HCT116 (cell line): ENCODE measurements around the gene STRIP1. TPM values are rescaled to one million over a fixed set of nuclear protein-coding genes. Genes with fewer than 3 reads are reported as not detected.
A peak's percentile ranks its signal among the peaks of the same experiment; 100 is the strongest.

Experiments
- ATAC-seq: fragments of 200-7000 bp; cut with Tn5 transposase; 2 replicates; pipeline ENCODE4 v1.9.1; 2020; ENCODE audit warnings: mild to moderate bottlenecking, moderate library complexity
- BruUV-seq: library from RNA; stranded (reverse); fragments of 400-500 nt; replicated peaks from 2 replicates; lab custom pipeline; 2021; lab: Mats Ljungman, UMichigan
- CTCF ChIA-PET: fragments of 300-600 bp; sonication (Branson Sonifier 250); formaldehyde crosslinking; loops from one replicate; lab custom pipeline; 2021; ENCODE audit warnings: antibody characterized with exemption; lab: Charles Lee
- POLR2A ChIA-PET: fragments of 300-600, 350-600 bp; sonication (Branson Sonifier 250); formaldehyde crosslinking; loops from one replicate; lab custom pipeline; 2021; ENCODE audit warnings: antibody characterized with exemption; lab: Charles Lee
- RAD21 ChIA-PET, 2 experiments: fragments of 300-600 bp; sonication (Branson Sonifier 250); formaldehyde crosslinking; loops; one replicate each; lab custom pipeline; 2023; ENCODE audit warnings: low total read pairs in 2 of 2; ENCODE audit not compliant: uncharacterized antibody in 2 of 2, unreplicated experiment in 2 of 2, low non-redundant PET in 1 of 2; lab: Charles Lee
- DNase-seq: peaks from one replicate; pipeline ENCODE4 v3.0.0-alpha.2; 2010; ENCODE audit warnings: low read depth, low spot score
- H2AFZ ChIP-seq: fragments of 200-600 bp; shearing (Covaris generic), sonication (generic); 2 replicates; pipeline ENCODE4 v1.6.1; 2017; ENCODE audit warnings: low read depth, mixed run types, mixed read lengths, antibody characterized with exemption, low read length; ENCODE audit not compliant: poor library complexity, severe bottlenecking
- H3K27ac ChIP-seq: 2 replicates; pipeline ENCODE4 v1.5.1; 2012; ENCODE audit warnings: low read depth, low read length
- H3K27me3 ChIP-seq: fragments of 200-600 bp; sonication (generic); 2 replicates; pipeline ENCODE4 v1.6.1; 2016; ENCODE audit warnings: mixed run types, low read length, mixed read lengths; ENCODE audit not compliant: insufficient read depth
- H3K36me3 ChIP-seq, 2 experiments: fragments of 200-500 bp in 1 of 2; fragments of 200-600 bp in 1 of 2; sonication (Bioruptor generic) in 1 of 2; sonication (generic) in 1 of 2; 2 replicates each; pipeline versions ENCODE4 v1.5.1 to v1.6.1; 2014 to 2016; ENCODE audit warnings: low read length in 2 of 2, inconsistent platforms in 1 of 2, mixed read lengths in 1 of 2, mixed run types in 1 of 2; ENCODE audit not compliant: insufficient read depth in 2 of 2, control insufficient read depth in 1 of 2
- H3K4me1 ChIP-seq, 2 experiments: fragments of 200-600 bp in 1 of 2; sonication (generic) in 1 of 2; 2 replicates each; pipeline versions ENCODE4 v1.5.1 to v1.6.1; 2012 to 2017; ENCODE audit warnings: low read length in 2 of 2, inconsistent platforms in 1 of 2, mild to moderate bottlenecking in 1 of 2, mixed read lengths in 1 of 2, mixed run types in 1 of 2, moderate library complexity in 1 of 2; ENCODE audit not compliant: insufficient read depth in 2 of 2, control insufficient read depth in 1 of 2
- H3K4me2 ChIP-seq: fragments of 200-600 bp; sonication (generic); 2 replicates; pipeline ENCODE4 v1.6.1; 2017; ENCODE audit warnings: mixed run types, low read length, mixed read lengths
- H3K4me3 ChIP-seq, 2 experiments: fragments of 200-600 bp in 1 of 2; sonication (generic) in 1 of 2; replicated peaks in 1 of 2; 2 replicates each; pipeline ENCODE4 v1.5.1; 2011 to 2016; ENCODE audit warnings: low read length in 2 of 2, control low read depth in 1 of 2, low read depth in 1 of 2, mild to moderate bottlenecking in 1 of 2, mixed read lengths in 1 of 2, mixed run types in 1 of 2
- H3K79me2 ChIP-seq: fragments of 200-600 bp; sonication (generic); 2 replicates; pipeline ENCODE4 v1.6.1; 2017; ENCODE audit warnings: mild to moderate bottlenecking, mixed run types, low read length, moderate library complexity, mixed read lengths; ENCODE audit not compliant: insufficient read depth
- H3K9ac ChIP-seq: fragments of 200-600 bp; sonication (generic); 2 replicates; pipeline ENCODE4 v1.6.1; 2016; ENCODE audit warnings: low read length, mixed read lengths
- H3K9me2 ChIP-seq: fragments of 200-600 bp; sonication (generic), shearing (Covaris generic); 2 replicates; pipeline ENCODE4 v1.6.1; 2017; ENCODE audit warnings: mixed run types, mild to moderate bottlenecking, moderate library complexity; ENCODE audit not compliant: insufficient read depth
- H3K9me3 ChIP-seq, 2 experiments: fragments of 200-500 bp in 1 of 2; fragments of 200-600 bp in 1 of 2; sonication (Bioruptor generic) in 1 of 2; sonication (generic) in 1 of 2; 2 replicates each; pipeline ENCODE4 v1.6.1; 2014 to 2017; ENCODE audit warnings: low read length in 2 of 2, mixed read lengths in 2 of 2, inconsistent platforms in 1 of 2, low read depth in 1 of 2, mild to moderate bottlenecking in 1 of 2, mixed run types in 1 of 2, moderate library complexity in 1 of 2; ENCODE audit not compliant: control insufficient read depth in 1 of 2, insufficient read depth in 1 of 2
- H4K20me1 ChIP-seq: fragments of 200-600 bp; sonication (generic), shearing (Covaris generic); 2 replicates; pipeline ENCODE4 v1.6.1; 2017; ENCODE audit warnings: mixed run types, mild to moderate bottlenecking, moderate library complexity; ENCODE audit not compliant: insufficient read depth
- CBX3 ChIP-seq: IDR thresholded peaks from 2 replicates; pipeline ENCODE4 v1.6.1; 2012; ENCODE audit warnings: low read depth
- CEBPB ChIP-seq: IDR thresholded peaks from 2 replicates; pipeline ENCODE4 v1.6.1; 2012; ENCODE audit warnings: low read depth
- CTCF ChIP-seq, 3 experiments: fragments of 200-600 bp in 1 of 3; sonication (generic) in 1 of 3; IDR thresholded peaks in 2 of 3; conservative IDR thresholded peaks in 1 of 3; 2 replicates each; pipeline ENCODE4 v1.5.1; 2012 to 2017; ENCODE audit warnings: low read depth in 2 of 3, low read length in 2 of 3, antibody characterized with exemption in 1 of 3, borderline replicate concordance in 1 of 3, control low read depth in 1 of 3, mild to moderate bottlenecking in 1 of 3, mixed read lengths in 1 of 3, mixed run types in 1 of 3, moderate library complexity in 1 of 3; ENCODE audit not compliant: insufficient read depth in 1 of 3
- EGR1 ChIP-seq: IDR thresholded peaks from 2 replicates; pipeline ENCODE4 v1.6.1; 2012; ENCODE audit warnings: low read depth
- ELF1 ChIP-seq: IDR thresholded peaks from 2 replicates; pipeline ENCODE4 v1.6.1; 2012; ENCODE audit warnings: low read depth, borderline replicate concordance
- EZH2 ChIP-seq: fragments of 200-600 bp; sonication (generic); IDR thresholded peaks from 2 replicates; pipeline ENCODE4 v1.6.1; 2017; ENCODE audit warnings: antibody characterized with exemption, mixed run types
- EZH2phosphoT487 ChIP-seq: fragments of 200-600 bp; IDR thresholded peaks from 2 replicates; pipeline ENCODE4 v1.6.1; 2018; ENCODE audit warnings: antibody characterized with exemption, borderline replicate concordance
- FOSL1 ChIP-seq: IDR thresholded peaks from 2 replicates; pipeline ENCODE4 v1.6.1; 2012; ENCODE audit warnings: low read depth
- JUND ChIP-seq: IDR thresholded peaks from 2 replicates; pipeline ENCODE4 v1.6.1; 2012
- MAX ChIP-seq: IDR thresholded peaks from 2 replicates; pipeline ENCODE4 v1.6.1; 2012
- POLR2A ChIP-seq: IDR thresholded peaks from 2 replicates; pipeline ENCODE4 v1.7.0; 2011; ENCODE audit warnings: borderline replicate concordance; ENCODE audit not compliant: insufficient read depth, insufficient read length; ENCODE audit errors: extremely low read depth
- POLR2AphosphoS5 ChIP-seq: IDR thresholded peaks from 2 replicates; pipeline ENCODE4 v1.6.1; 2011; ENCODE audit warnings: mild to moderate bottlenecking, low read depth, low read length, moderate library complexity
- RAD21 ChIP-seq: IDR thresholded peaks from 2 replicates; pipeline ENCODE4 v1.6.1; 2012; ENCODE audit warnings: low read depth, mild to moderate bottlenecking
- REST ChIP-seq: IDR thresholded peaks from 2 replicates; pipeline ENCODE4 v1.6.1; 2012; ENCODE audit warnings: low read depth
- SIN3A ChIP-seq: IDR thresholded peaks from 2 replicates; pipeline ENCODE4 v1.6.1; 2012; ENCODE audit warnings: low read depth
- SRF ChIP-seq: IDR thresholded peaks from 2 replicates; pipeline ENCODE4 v1.6.1; 2012; ENCODE audit warnings: low read depth
- ZFX ChIP-seq: fragments of 450-650 bp; IDR thresholded peaks from 2 replicates; pipeline ENCODE4 v1.6.1; 2017
- intact Hi-C: fragments of 100-400 bp; cut with micrococcal nuclease; formaldehyde crosslinking; loops from 2 replicates; pipeline ENCODE4 v1.10.0; 2022
- total RNA-seq: library from RNA; stranded (reverse); gene quantifications from one replicate; pipeline ENCODE4 v1.2.1, GENCODE V29; 2021; ENCODE audit not compliant: unreplicated experiment

Gene STRIP1
- total RNA-seq, 1 experiment from 2014 or later, result 33.5 TPM

GRCh38 chr1:110033421-110033820, 1.0 kb upstream of the STRIP1 start:
- Histone ChIP-seq H3K79me2 (peaks cover 30% of the 10 kb centered on the region), H3K9me2 (no peaks in the 10 kb centered on the region), H4K20me1 (no peaks in the 10 kb centered on the region), H3K27me3 (no peaks in the 10 kb centered on the region), H2AFZ (no peak overlapping the region), H3K9me3 (no peaks in the 10 kb centered on the region), H3K27ac (no peak overlapping the region), H3K4me1 (peaks cover 3 to 14% of the 10 kb centered on the region in 2 experiments; a peak in 3 of 4 replicates), H3K9ac (no peak overlapping the region), H3K4me3 (no peak overlapping the region), H3K4me2 (peak overlapping the region; percentile 77)
- ATAC-seq (no peak), DNase-seq (no peak)
- ChIA-PET POLR2A (no interaction called here), RAD21 (no interaction called here)
- intact Hi-C loops, result no loop called here
- BruUV-seq, result no TSS peak
- TF ChIP-seq ELF1 (no peak), ZFX (no peak), FOSL1 (no peak), POLR2A (no peak)
- TF ChIP-seq, all 23 proteins: peak for 0
- H3K36me3 ChIP-seq, result peaks cover 2 to 4% of the 10 kb centered on the region in 2 experiments; a peak in 3 of 4 replicates
- CTCF ChIA-PET, result no interaction called here

- peak overlapping the region; percentile 88 to 89 for H3K4me3 ChIP-seq
- H3K27me3 ChIP-seq, result no peaks in the 10 kb centered on the region
- peaks cover 8 to 10% of the 10 kb centered on the region in 2 experiments; a peak in 3 of 4 replicates for H3K36me3 ChIP-seq
- no peaks in the 10 kb centered on the region for H4K20me1 ChIP-seq
- DNase-seq (no peak), ATAC-seq (peak; percentile 5; the same call in 1 of the 2 replicates)
- ChIA-PET POLR2A (interaction anchor here (1.6 kb wide), 1 partner anchor 12 kb away, joined by 4 read pairs; no protein-coding TSS in a partner anchor), CTCF (interaction anchor here (1.2 to 1.4 kb wide), 4 partner anchors 20 to 462 kb away, joined by 5 to 7 read pairs (median 6); no protein-coding TSS in a partner anchor), RAD21 (no interaction called here)
- intact Hi-C loops, result no loop called here
- H3K9me2 ChIP-seq, result no peaks in the 10 kb centered on the region
- peak overlapping the region; percentile 91 for H3K9ac ChIP-seq
- H3K4me2 ChIP-seq, result peak overlapping the region; percentile 77
- no TSS peak for BruUV-seq
- peaks cover 30% of the 10 kb centered on the region for H3K79me2 ChIP-seq
- no peaks in the 10 kb centered on the region for H3K9me3 ChIP-seq
- no peak for TF ChIP-seq CEBPB
- no peak for TF ChIP-seq EZH2
- TF ChIP-seq REST, result no peak
- TF ChIP-seq CTCF (IDR thresholded peaks at IDR 0.05 in 2 of 3, conservative IDR thresholded peaks at IDR 0.05 in 1 of 3; ENCODE audit: borderline replicate concordance in 1 of 3, insufficient read depth in 1 of 3, low read depth in 2 of 3, low read length in 2 of 3), result no peak
- no peak for TF ChIP-seq RAD21
- no peak for TF ChIP-seq MAX
- TF ChIP-seq POLR2A, result no peak
- TF ChIP-seq POLR2AphosphoS5, result no peak
- no peak for TF ChIP-seq ZFX
- no peak for TF ChIP-seq SIN3A
- TF ChIP-seq SRF, result no peak
- no peak for TF ChIP-seq EGR1
- no peak for TF ChIP-seq EZH2phosphoT487
- no peak for TF ChIP-seq CBX3
- TF ChIP-seq JUND, result no peak
- peaks cover 3 to 14% of the 10 kb centered on the region in 2 experiments; a peak in 3 of 4 replicates for H3K4me1 ChIP-seq
- H3K27ac ChIP-seq, result peak overlapping the region; percentile 48; the same call in 1 of the 2 replicates
- H2AFZ ChIP-seq, result peak overlapping the region; percentile 92
These were observed 379 bp upstream of the STRIP1 start for GRCh38 chr1:110034040-110034450.
